IPS-20b (cell line): Measurements from ENCODE around the gene IGF1R.

ENCODE experiments used
- H3K27ac ChIP-seq: one replicate; pipeline ENCODE4 v1.5.1; 2013; ENCODE audit warnings: low read length
- H3K27me3 ChIP-seq: 2 replicates; pipeline ENCODE4 v1.6.1; 2013; ENCODE audit warnings: mild to moderate bottlenecking, low read length, inconsistent platforms; ENCODE audit not compliant: insufficient read depth
- H3K36me3 ChIP-seq: 2 replicates; pipeline ENCODE4 v1.6.1; 2013; ENCODE audit warnings: low read depth, mild to moderate bottlenecking, inconsistent platforms, low read length, moderate library complexity; ENCODE audit not compliant: insufficient read depth
- H3K4me1 ChIP-seq: 2 replicates; pipeline ENCODE4 v1.6.1; 2013; ENCODE audit warnings: mild to moderate bottlenecking, control low read depth, inconsistent platforms, low read length, moderate library complexity; ENCODE audit not compliant: insufficient read depth
- H3K4me3 ChIP-seq: 2 replicates; pipeline ENCODE4 v1.5.1; 2013; ENCODE audit warnings: mild to moderate bottlenecking, low read length, inconsistent platforms
- H3K9ac ChIP-seq: 2 replicates; pipeline ENCODE4 v1.6.1; 2013; ENCODE audit warnings: low read depth, mild to moderate bottlenecking, inconsistent platforms, low read length, moderate library complexity
- H3K9me3 ChIP-seq: 2 replicates; pipeline ENCODE4 v1.6.1; 2013; ENCODE audit warnings: mild to moderate bottlenecking, low read depth, low read length, inconsistent platforms; ENCODE audit not compliant: insufficient read depth

Gene IGF1R

DNA sequence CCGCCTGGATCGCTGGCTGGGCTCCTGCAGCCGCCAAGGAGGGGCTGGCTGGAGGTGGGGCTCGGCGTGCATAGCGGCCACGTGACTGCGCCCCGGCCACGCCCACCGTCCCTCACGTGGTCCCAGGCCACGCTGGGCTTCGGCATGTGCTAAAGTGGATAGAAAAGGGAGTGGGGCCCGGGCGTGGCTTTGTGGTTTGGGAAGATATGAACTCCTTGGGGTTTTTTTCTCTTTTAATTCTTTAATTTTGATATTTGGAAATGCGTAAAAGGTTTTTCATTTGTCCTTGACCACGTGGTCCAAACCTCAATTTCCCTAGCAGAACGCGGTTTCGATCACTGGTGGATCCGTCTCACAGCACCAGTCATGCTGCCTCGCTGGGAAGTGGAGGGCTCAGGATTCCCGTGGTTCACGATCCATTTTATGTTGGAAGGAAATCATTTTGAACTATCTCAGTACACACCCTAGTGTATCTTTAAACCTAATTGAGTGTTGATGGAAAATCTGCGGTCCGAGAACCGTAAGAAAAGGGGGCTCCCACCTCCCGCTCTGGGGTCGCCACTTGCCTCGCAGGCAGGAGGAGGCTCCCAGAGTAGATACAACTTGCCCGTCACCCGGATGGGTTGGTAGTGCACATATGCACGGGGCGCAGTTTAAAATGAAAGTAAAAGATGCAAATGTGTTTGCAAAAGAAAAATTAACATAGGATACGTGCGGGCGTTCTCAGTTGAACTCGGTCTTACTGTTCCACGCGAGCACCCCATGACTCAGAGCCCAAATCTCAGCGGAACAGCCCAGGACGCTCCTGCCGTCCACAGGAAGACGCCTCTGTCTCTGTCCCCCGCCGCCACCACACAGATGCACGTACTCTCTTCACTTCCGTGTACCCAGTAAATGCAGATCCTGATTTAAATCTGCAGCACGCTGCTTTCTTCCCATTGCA is 217.3 kb downstream of the IGF1R start:
- no peaks in the 10 kb centered on the region for H3K27me3 ChIP-seq
- no peaks in the 10 kb centered on the region for H3K9me3 ChIP-seq
- H3K27ac ChIP-seq = no peak overlapping the region
- no peak overlapping the region; the same call in 1 of the 2 replicates for H3K9ac ChIP-seq
- peak overlapping the region; percentile 31; the same call in 1 of the 2 replicates for H3K4me3 ChIP-seq
- no peaks in the 10 kb centered on the region for H3K36me3 ChIP-seq
- peaks cover 36% of the 10 kb centered on the region for H3K4me1 ChIP-seq

DNA sequence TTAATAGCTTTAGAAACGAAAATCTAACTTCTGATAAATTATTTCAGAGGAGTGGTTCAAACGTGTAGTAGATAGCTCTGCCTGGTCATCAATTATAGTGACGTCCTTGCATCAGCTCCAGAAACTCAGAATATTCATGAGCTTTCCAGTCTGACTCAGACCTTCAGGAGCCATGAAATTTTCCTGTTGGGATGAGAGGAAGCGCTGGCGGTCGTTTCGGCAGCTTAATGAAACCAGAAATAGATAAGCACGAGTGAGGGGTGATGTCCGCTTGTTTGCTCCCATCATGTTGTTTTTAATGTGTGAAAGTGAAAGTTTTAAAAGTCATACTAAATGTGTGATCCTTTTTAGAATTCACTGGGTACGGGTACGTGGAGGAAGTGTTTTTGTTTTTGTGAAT is 218.2 kb downstream of the IGF1R start:
- no peak overlapping the region for H3K27ac ChIP-seq
- peak overlapping the region; percentile 31; the same call in 1 of the 2 replicates for H3K4me3 ChIP-seq
- H3K36me3 ChIP-seq = no peaks in the 10 kb centered on the region
- H3K4me1 ChIP-seq = peaks cover 31% of the 10 kb centered on the region
- H3K27me3 ChIP-seq = no peaks in the 10 kb centered on the region
- H3K9ac ChIP-seq = peak overlapping the region; percentile 37; the same call in 1 of the 2 replicates
- no peaks in the 10 kb centered on the region for H3K9me3 ChIP-seq

DNA sequence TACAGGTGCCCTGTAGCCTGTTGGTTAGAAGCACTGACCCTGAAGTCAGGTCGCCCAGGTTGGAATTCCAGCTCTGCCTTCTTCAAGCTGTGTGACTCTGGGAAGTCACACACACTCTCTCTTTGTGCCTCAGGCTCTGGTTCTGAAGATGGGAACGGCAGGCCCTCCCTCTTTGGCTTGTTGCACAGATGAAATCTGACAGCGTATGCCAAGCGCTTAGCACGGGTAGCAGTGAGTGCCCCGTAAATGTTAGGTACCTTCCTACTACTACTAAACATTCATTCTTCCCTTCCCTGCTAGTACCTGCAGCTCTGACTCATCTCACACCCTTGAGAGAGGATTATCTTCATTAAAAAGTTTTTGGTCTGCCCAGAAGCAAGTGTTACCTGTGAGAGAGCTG is 220.2 kb downstream of the IGF1R start:
- H3K4me3 ChIP-seq = no peak overlapping the region
- H3K36me3 ChIP-seq = no peaks in the 10 kb centered on the region
- no peak overlapping the region for H3K9ac ChIP-seq
- no peaks in the 10 kb centered on the region for H3K27me3 ChIP-seq
- no peaks in the 10 kb centered on the region for H3K9me3 ChIP-seq
- H3K27ac ChIP-seq = no peak overlapping the region
- peaks cover 22% of the 10 kb centered on the region for H3K4me1 ChIP-seq

DNA sequence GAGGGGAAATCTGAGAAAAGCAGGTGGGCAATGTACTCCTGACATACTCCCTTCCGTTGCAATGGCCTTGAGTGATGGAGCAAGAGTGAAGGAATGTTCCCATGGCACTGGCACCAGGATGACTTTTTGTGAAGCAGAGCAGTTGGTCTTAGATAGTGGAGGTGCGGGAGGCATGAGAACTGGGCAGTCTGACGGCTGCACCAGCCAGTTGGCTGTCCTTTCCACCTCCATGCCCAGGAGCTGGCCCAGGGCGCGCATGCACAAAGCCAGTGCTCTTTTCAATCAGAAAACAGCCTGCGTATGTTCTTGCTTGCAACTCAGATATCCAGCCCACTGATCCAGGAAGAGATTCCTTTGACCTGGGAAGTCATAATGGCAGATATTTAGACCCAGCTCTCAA is 222.4 kb downstream of the IGF1R start:
- H3K4me1 ChIP-seq = peaks cover 28% of the 10 kb centered on the region
- no peak overlapping the region for H3K9ac ChIP-seq
- H3K9me3 ChIP-seq = no peaks in the 10 kb centered on the region
- H3K27ac ChIP-seq = no peak overlapping the region
- no peaks in the 10 kb centered on the region for H3K36me3 ChIP-seq
- no peak overlapping the region for H3K4me3 ChIP-seq
- H3K27me3 ChIP-seq = no peaks in the 10 kb centered on the region

DNA sequence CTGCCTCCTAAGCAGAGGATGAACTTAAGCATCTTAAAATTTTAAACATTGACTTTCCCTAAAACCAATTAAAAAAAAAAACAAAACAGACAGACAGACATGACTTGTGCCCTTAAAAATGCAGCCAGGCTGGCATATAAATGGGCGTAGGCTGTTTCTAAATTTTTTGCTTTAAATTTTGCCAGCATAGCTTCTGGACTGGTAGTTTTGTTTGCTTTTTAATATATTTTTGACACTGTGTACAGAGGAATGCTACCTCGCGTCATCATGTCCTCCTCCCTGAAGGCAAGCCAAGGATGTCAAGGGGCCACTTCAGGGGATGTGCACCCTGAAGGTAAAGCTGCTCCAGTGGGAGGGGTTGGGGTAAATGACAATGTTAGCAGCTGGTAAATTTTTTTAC is 224.4 kb downstream of the IGF1R start:
- Histone ChIP-seq H3K4me3 (no peak overlapping the region), H3K36me3 (no peaks in the 10 kb centered on the region), H3K27me3 (no peaks in the 10 kb centered on the region), H3K9ac (no peak overlapping the region), H3K9me3 (no peaks in the 10 kb centered on the region), H3K27ac (no peak overlapping the region), H3K4me1 (peaks cover 17% of the 10 kb centered on the region)

DNA sequence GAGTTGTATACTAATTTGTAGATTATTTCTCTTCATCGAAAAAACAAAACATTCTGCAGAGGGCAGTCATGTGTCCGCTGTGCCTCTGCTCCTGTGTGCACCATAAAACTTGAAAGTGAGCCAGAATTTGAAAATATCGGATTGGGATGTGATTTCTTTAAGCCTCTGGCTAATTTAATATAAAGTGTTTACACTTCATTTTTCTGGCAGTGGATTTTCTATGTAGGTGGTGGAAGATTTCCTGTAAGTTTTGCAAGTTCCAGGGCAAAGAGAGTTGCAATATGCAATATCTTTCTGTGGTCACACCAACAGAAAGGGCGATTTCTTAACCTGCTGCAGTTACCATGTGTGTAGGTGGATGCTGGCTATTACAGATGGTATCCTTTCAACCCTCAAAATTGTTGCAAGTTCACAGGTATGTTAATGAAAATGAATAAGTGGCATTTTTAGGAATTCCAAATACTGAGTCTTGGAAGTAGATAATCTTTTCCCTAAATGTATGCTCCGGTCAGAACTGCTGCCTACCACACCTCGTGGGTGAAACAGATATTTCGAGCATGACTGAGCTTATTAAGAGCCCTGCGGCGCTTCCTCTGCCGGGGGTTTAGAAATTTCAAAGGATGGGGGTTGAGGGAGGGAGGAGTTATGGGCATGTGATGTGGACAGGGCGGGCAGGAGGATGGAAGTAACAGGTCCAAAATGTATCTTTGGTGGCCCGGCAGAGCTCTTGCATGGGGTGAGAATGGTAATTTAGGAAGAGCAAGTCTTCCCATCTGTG is 225.3 kb downstream of the IGF1R start:
- H3K9ac ChIP-seq = no peak overlapping the region
- no peaks in the 10 kb centered on the region for H3K36me3 ChIP-seq
- no peak overlapping the region for H3K4me3 ChIP-seq
- H3K9me3 ChIP-seq = no peaks in the 10 kb centered on the region
- H3K27me3 ChIP-seq = no peaks in the 10 kb centered on the region
- peaks cover 19% of the 10 kb centered on the region for H3K4me1 ChIP-seq
- H3K27ac ChIP-seq = no peak overlapping the region

DNA sequence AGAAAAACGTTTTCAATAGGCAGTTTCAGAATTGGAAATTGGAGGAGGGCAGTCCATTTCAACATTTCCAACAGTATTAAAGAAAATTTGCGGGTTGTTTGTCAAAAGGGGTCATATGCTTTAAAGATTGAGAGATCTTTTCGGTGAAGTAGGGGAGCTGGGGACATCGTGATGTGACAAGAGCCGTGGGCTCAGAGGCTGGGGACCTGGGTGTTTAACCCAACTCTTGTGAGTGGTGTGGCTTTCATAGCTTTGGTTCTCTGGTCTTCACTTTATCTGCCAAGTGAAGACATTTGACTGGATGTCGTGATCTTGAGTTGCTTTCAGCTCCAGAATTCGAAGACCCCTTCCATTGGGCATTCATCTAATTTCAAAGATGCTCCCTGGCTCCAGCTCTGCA is 226.0 kb downstream of the IGF1R start:
- no peak overlapping the region for H3K4me3 ChIP-seq
- peaks cover 19% of the 10 kb centered on the region for H3K4me1 ChIP-seq
- no peak overlapping the region for H3K27ac ChIP-seq

DNA sequence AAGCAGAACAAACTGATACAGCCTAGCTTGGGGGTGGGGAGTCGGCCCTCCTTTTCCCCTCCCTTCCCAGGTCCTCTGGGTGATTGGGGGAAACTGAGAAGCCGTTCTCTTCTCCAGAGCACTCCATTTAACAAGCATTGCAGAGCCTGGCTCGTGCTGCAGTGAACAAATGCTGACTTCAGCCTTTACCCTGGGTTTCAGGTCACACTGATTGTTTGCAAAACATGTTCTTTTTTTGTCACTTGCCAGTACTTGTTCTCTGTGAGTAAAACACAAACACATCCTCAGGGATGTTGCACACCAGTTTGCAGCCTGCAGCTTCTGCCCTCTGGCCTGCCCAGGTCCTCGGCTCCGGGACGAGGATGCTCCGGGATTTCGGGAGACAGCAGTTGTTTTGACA is 226.4 kb downstream of the IGF1R start:
- peaks cover 19% of the 10 kb centered on the region for H3K4me1 ChIP-seq
- H3K4me3 ChIP-seq = no peak overlapping the region
- no peak overlapping the region for H3K27ac ChIP-seq
- no peaks in the 10 kb centered on the region for H3K36me3 ChIP-seq
- no peaks in the 10 kb centered on the region for H3K27me3 ChIP-seq
- H3K9ac ChIP-seq = no peak overlapping the region
- H3K9me3 ChIP-seq = no peaks in the 10 kb centered on the region

More for the DNA sequence above, 226.0 kb downstream of the IGF1R start:
- no peaks in the 10 kb centered on the region for H3K36me3 ChIP-seq
- H3K9ac ChIP-seq = no peak overlapping the region
- H3K9me3 ChIP-seq = no peaks in the 10 kb centered on the region
- H3K27me3 ChIP-seq = no peaks in the 10 kb centered on the region

DNA sequence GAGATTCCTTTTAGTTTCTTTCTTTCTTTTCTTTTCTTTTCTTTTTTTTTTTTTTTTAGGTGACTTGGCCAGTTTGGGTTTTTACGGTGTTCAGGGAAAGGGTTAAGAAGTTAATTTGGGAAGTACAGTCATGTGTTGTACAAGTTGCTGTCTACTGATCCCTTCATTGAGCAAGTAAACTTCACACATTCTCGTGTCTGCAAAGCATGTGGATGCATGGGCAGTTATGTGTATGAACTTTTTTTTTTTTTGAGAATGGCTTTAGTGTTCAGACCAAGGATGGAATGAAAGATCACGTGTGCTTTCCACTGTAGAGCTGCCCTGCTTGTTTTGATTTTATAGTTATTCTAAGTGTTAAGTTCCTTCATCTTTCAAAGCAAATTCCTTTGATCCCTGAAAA is 227.0 kb downstream of the IGF1R start:
- H3K4me1 ChIP-seq = peaks cover 19% of the 10 kb centered on the region
- no peak overlapping the region for H3K27ac ChIP-seq
- no peak overlapping the region for H3K4me3 ChIP-seq
- no peaks in the 10 kb centered on the region for H3K9me3 ChIP-seq
- H3K27me3 ChIP-seq = no peaks in the 10 kb centered on the region
- no peaks in the 10 kb centered on the region for H3K36me3 ChIP-seq
- no peak overlapping the region for H3K9ac ChIP-seq

DNA sequence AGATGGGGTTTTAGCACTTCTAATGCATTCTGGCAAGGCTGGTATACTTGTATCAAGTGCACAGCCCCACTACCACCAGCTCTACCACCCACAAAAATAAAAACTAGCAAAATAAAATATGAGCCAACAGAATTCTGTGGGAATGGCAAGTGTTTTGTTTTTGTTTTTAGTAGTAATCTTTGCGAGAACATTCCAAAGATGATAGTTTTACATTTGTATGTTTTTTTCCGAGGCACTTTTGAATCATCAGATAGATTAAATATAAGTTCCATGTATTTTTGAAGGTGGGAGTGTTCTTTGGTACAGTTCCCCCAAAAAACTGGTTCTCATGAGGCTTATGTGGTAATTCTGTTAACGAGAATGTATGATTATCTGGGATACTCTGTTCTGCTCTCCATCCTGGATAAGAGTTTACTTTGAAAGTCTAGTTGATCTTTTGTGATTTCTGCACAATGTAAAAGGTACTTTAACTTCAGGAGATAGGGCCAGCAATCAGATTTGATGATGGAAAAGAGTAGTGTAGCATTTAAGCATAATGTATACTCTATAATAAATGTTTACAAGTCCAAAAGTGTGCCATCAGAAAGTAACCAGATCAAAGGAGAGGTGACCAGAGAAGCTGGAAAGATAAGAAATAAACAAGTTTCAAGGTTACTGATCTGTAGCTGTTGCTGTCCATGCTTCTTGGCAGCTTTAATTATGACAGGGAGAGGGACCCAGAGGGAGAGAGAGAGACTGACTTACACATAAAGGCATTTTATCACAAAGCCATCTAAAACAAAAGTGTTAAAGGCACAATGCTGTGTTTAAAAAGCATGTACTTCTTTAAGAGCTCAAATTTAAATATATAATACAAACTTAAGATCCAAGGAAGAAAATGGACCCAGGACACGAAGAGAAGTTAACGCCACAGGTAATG is 228.4 kb downstream of the IGF1R start:
- H3K27me3 ChIP-seq = no peaks in the 10 kb centered on the region
- no peak overlapping the region for H3K4me3 ChIP-seq
- H3K36me3 ChIP-seq = no peaks in the 10 kb centered on the region
- H3K4me1 ChIP-seq = peaks cover 19% of the 10 kb centered on the region
- H3K9ac ChIP-seq = no peak overlapping the region
- no peak overlapping the region for H3K27ac ChIP-seq
- H3K9me3 ChIP-seq = no peaks in the 10 kb centered on the region

DNA sequence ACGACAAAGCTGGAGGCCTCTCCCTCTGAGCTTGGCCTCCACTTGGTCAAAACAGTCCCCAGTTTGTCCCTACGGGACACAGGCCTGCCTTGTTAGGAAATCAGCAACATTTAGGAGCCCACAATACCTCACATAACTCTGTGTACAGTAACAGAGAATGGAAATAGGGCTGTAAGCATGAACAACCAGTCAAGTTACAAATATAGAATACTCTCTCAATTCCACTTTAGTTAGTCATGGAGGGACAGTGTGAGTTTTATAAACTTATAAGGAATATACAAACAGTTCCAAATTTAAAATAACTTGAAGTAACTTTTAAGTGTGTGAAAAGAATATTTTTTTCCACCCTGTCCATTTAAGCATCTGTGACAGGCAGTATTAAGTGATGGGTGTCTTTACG is 229.8 kb downstream of the IGF1R start:
- Histone ChIP-seq H3K4me3 (no peak overlapping the region), H3K36me3 (no peaks in the 10 kb centered on the region), H3K4me1 (peaks cover 24% of the 10 kb centered on the region), H3K27ac (no peak overlapping the region), H3K9me3 (no peaks in the 10 kb centered on the region), H3K9ac (no peak overlapping the region), H3K27me3 (no peaks in the 10 kb centered on the region)
